H1 (cell line): Measurements from ENCODE around the gene UBE2E3. TPM values are rescaled to one million over a fixed set of nuclear protein-coding genes. Genes with fewer than 3 reads are reported as not detected.

Experiments used
- CTCF ChIA-PET: fragments of 300-600 bp; sonication (Branson Sonifier 250); formaldehyde crosslinking; loops from one replicate; lab custom pipeline; 2021; ENCODE audit not compliant: partially characterized antibody; lab: Charles Lee
- POLR2A ChIA-PET: fragments of 300-600 bp; sonication (Branson Sonifier 250); formaldehyde crosslinking; loops from one replicate; lab custom pipeline; 2021; ENCODE audit warnings: inconsistent platforms; ENCODE audit not compliant: partially characterized antibody; lab: Charles Lee
- DNase-seq, 2 experiments: peaks; one replicate each; pipeline versions ENCODE4 v3.0.0 to v3.0.0-alpha.2; 2010 to 2022; ENCODE audit warnings: low spot score in 2 of 2, low read depth in 1 of 2, mixed read lengths in 1 of 2
- FAIRE-seq: peaks from 2 replicates; lab custom pipeline; 2011; peaks lifted over from hg19 to GRCh38; lab: Jason Lieb, UNC
- H2AFZ ChIP-seq: 2 replicates; pipeline ENCODE4 v1.8.1; 2012; ENCODE audit warnings: low read length, inconsistent platforms
- H2AK5ac ChIP-seq: 2 replicates; pipeline ENCODE4 v1.6.1; 2013; ENCODE audit warnings: low read depth, low read length
- H2BK120ac ChIP-seq: replicated peaks from 2 replicates; pipeline ENCODE3; 2013; ENCODE audit warnings: low read depth, low read length, inconsistent platforms
- H2BK12ac ChIP-seq: 2 replicates; pipeline ENCODE4 v1.6.1; 2013; ENCODE audit warnings: low read depth, low read length
- H2BK15ac ChIP-seq: 2 replicates; pipeline ENCODE4 v1.6.1; 2013; ENCODE audit warnings: low read length
- H2BK20ac ChIP-seq: 2 replicates; pipeline ENCODE4 v1.6.1; 2013; ENCODE audit warnings: low read length
- H2BK5ac ChIP-seq: 2 replicates; pipeline ENCODE4 v1.6.1; 2013; ENCODE audit warnings: low read depth, low read length
- H3K14ac ChIP-seq: 2 replicates; pipeline ENCODE4 v1.6.1; 2013; ENCODE audit warnings: inconsistent platforms; ENCODE audit not compliant: insufficient read length
- H3K18ac ChIP-seq: 2 replicates; pipeline ENCODE4 v1.6.1; 2013; ENCODE audit warnings: low read length; ENCODE audit errors: extremely low read depth
- H3K23ac ChIP-seq: 2 replicates; pipeline ENCODE4 v1.6.1; 2013; ENCODE audit warnings: inconsistent platforms; ENCODE audit not compliant: insufficient read length
- H3K23me2 ChIP-seq: 2 replicates; pipeline ENCODE4 v1.6.1; 2013; ENCODE audit warnings: low read depth, low read length
- H3K27ac ChIP-seq: 2 replicates; pipeline ENCODE4 v1.6.1; 2011; ENCODE audit warnings: low read depth, low read length, inconsistent platforms
- H3K27me3 ChIP-seq, 4 experiments: replicated peaks in 1 of 4; 1 replicate in 1 of 4; 2 replicates in 3 of 4; pipeline versions ENCODE4 v1.6.1 to v1.8.1; 2011 to 2013; ENCODE audit warnings: low read length in 3 of 4, mild to moderate bottlenecking in 3 of 4, inconsistent platforms in 2 of 4, mixed read lengths in 2 of 4, moderate library complexity in 1 of 4; ENCODE audit not compliant: control insufficient read depth in 3 of 4, insufficient read depth in 3 of 4; ENCODE audit errors: extremely low read depth in 1 of 4
- H3K36me3 ChIP-seq, 4 experiments: 2 replicates each; pipeline versions ENCODE4 v1.6.1 to v1.8.1; 2011 to 2013; ENCODE audit warnings: mild to moderate bottlenecking in 4 of 4, low read length in 3 of 4, moderate library complexity in 2 of 4, control low read depth in 1 of 4, inconsistent platforms in 1 of 4; ENCODE audit not compliant: insufficient read depth in 4 of 4, control insufficient read depth in 2 of 4
- H3K4ac ChIP-seq: replicated peaks from 2 replicates; pipeline ENCODE3; 2013; ENCODE audit warnings: low read length, low read depth, mixed read lengths, inconsistent platforms; ENCODE audit not compliant: insufficient read length
- H3K4me1 ChIP-seq, 4 experiments: replicated peaks in 1 of 4; 1 replicate in 1 of 4; 2 replicates in 3 of 4; pipeline versions ENCODE4 v1.6.1 to v1.8.1; 2011 to 2013; ENCODE audit warnings: low read length in 3 of 4, inconsistent platforms in 2 of 4, mixed read lengths in 1 of 4; ENCODE audit not compliant: insufficient read depth in 4 of 4, control insufficient read depth in 3 of 4
- H3K4me2 ChIP-seq, 2 experiments: 2 replicates each; pipeline versions ENCODE4 v1.6.1 to v1.8.1; 2011 to 2013; ENCODE audit warnings: low read depth in 2 of 2, low read length in 2 of 2, control low read depth in 1 of 2, inconsistent platforms in 1 of 2, mild to moderate bottlenecking in 1 of 2; ENCODE audit not compliant: insufficient read depth in 1 of 2
- H3K4me3 ChIP-seq, 4 experiments: fragments of 200-600, 300-600 bp in 1 of 4; sonication (generic), shearing (Covaris generic), sonication (Bioruptor Twin) in 1 of 4; 2 replicates each; pipeline versions ENCODE4 v1.5.1 to v1.8.1; 2011 to 2016; ENCODE audit warnings: low read length in 4 of 4, low read depth in 3 of 4, control low read depth in 2 of 4, inconsistent platforms in 2 of 4, mild to moderate bottlenecking in 2 of 4, mixed read lengths in 1 of 4, moderate library complexity in 1 of 4; ENCODE audit not compliant: insufficient read depth in 2 of 4; ENCODE audit errors: extremely low read depth in 1 of 4
- H3K56ac ChIP-seq: replicated peaks from 2 replicates; pipeline ENCODE3; 2013; ENCODE audit warnings: low read depth, mild to moderate bottlenecking, mixed read lengths, low read length, inconsistent platforms; ENCODE audit not compliant: insufficient read length
- H3K79me1 ChIP-seq: 2 replicates; pipeline ENCODE4 v1.6.1; 2013; ENCODE audit warnings: low read depth, low read length, control low read depth
- H3K79me2 ChIP-seq, 2 experiments: 2 replicates each; pipeline versions ENCODE4 v1.6.1 to v1.8.1; 2012 to 2013; ENCODE audit warnings: low read length in 2 of 2, mild to moderate bottlenecking in 2 of 2, inconsistent platforms in 1 of 2; ENCODE audit not compliant: insufficient read depth in 2 of 2, control insufficient read depth in 1 of 2
- H3K9ac ChIP-seq, 4 experiments: replicated peaks in 1 of 4; 1 replicate in 1 of 4; 2 replicates in 3 of 4; pipeline versions ENCODE4 v1.6.1 to v1.8.1; 2011 to 2013; ENCODE audit warnings: low read depth in 3 of 4, low read length in 3 of 4, control low read depth in 2 of 4, mild to moderate bottlenecking in 2 of 4, moderate library complexity in 2 of 4, inconsistent platforms in 1 of 4; ENCODE audit errors: extremely low read depth in 1 of 4
- H3K9me3 ChIP-seq, 2 experiments: 2 replicates each; pipeline versions ENCODE4 v1.6.1 to v1.8.1; 2012 to 2013; ENCODE audit warnings: mild to moderate bottlenecking in 2 of 2, moderate library complexity in 2 of 2, control low read depth in 1 of 2, inconsistent platforms in 1 of 2, low read depth in 1 of 2, low read length in 1 of 2, mixed read lengths in 1 of 2; ENCODE audit not compliant: insufficient read depth in 2 of 2
- H4K20me1 ChIP-seq, 2 experiments: replicated peaks in 1 of 2; 2 replicates each; pipeline versions ENCODE3 to v1.8.1; 2011 to 2013; ENCODE audit warnings: inconsistent platforms in 2 of 2, low read length in 2 of 2, mild to moderate bottlenecking in 1 of 2; ENCODE audit not compliant: insufficient read depth in 2 of 2, control insufficient read depth in 1 of 2
- H4K5ac ChIP-seq: 2 replicates; pipeline ENCODE4 v1.6.1; 2013; ENCODE audit warnings: low read length, low read depth, mixed read lengths, inconsistent platforms; ENCODE audit not compliant: insufficient read length
- H4K8ac ChIP-seq: 2 replicates; pipeline ENCODE4 v1.8.0; 2013; ENCODE audit warnings: mild to moderate bottlenecking, moderate library complexity, low read length, inconsistent platforms; ENCODE audit not compliant: insufficient read depth; ENCODE audit errors: extremely low read depth
- H4K91ac ChIP-seq: replicated peaks from 2 replicates; pipeline ENCODE3; 2013; ENCODE audit warnings: low read length, mixed read lengths, inconsistent platforms; ENCODE audit not compliant: insufficient read length
- ASH2L ChIP-seq: fragments of 200-600, 300-600 bp; sonication (generic); IDR thresholded peaks from one replicate; pipeline ENCODE4 v1.7.1; 2017; ENCODE audit warnings: low read length
- CBX8 ChIP-seq: fragments of 300-800, 300-1000 bp; sonication (generic); IDR thresholded peaks from 2 replicates; pipeline ENCODE4 v1.7.1; 2016; ENCODE audit warnings: low read depth, low read length, borderline replicate concordance
- CREB1 ChIP-seq: IDR thresholded peaks from 2 replicates; pipeline ENCODE4 v1.6.1; 2012; ENCODE audit warnings: inconsistent platforms
- EGR1 ChIP-seq: IDR thresholded peaks from 2 replicates; pipeline ENCODE4 v1.6.1; 2011; ENCODE audit warnings: low read depth, low read length, borderline replicate concordance
- EP300 ChIP-seq, 2 experiments: IDR thresholded peaks; 1 replicate in 1 of 2; 2 replicates in 1 of 2; pipeline ENCODE4 v1.6.1; 2011 to 2012; ENCODE audit warnings: low read depth in 2 of 2, low read length in 2 of 2, mild to moderate bottlenecking in 2 of 2, borderline replicate concordance in 1 of 2, inconsistent platforms in 1 of 2, moderate library complexity in 1 of 2
- GABPA ChIP-seq: IDR thresholded peaks from 2 replicates; pipeline ENCODE4 v1.6.1; 2011; ENCODE audit warnings: mild to moderate bottlenecking, low read length, moderate library complexity, borderline replicate concordance; ENCODE audit not compliant: insufficient read depth
- JUND ChIP-seq: IDR thresholded peaks from 2 replicates; pipeline ENCODE4 v1.6.1; 2011; ENCODE audit warnings: mild to moderate bottlenecking, improper control_type of control experiment, low read length
- KDM4A ChIP-seq: IDR thresholded peaks from one replicate; pipeline ENCODE4 v1.7.1; 2012; ENCODE audit warnings: low read depth, mild to moderate bottlenecking, moderate library complexity, low read length, inconsistent platforms; ENCODE audit not compliant: severe bottlenecking
- KDM5A ChIP-seq: fragments of 200-600 bp; IDR thresholded peaks from 2 replicates; pipeline ENCODE4 v1.7.1; 2012; ENCODE audit warnings: mild to moderate bottlenecking, low read length, inconsistent platforms, mixed read lengths
- MAX ChIP-seq: IDR thresholded peaks from 2 replicates; pipeline ENCODE4 v1.6.1; 2012; ENCODE audit warnings: inconsistent platforms
- RXRA ChIP-seq: IDR thresholded peaks from 2 replicates; pipeline ENCODE4 v1.6.1; 2011; ENCODE audit warnings: low read depth, mild to moderate bottlenecking, low read length, moderate library complexity; ENCODE audit not compliant: insufficient read depth
- SIN3A ChIP-seq, 2 experiments: IDR thresholded peaks in 1 of 2; conservative IDR thresholded peaks in 1 of 2; 2 replicates each; pipeline ENCODE4 v1.6.1; 2011 to 2012; ENCODE audit warnings: low read length in 2 of 2, improper control_type of control experiment in 1 of 2, low read depth in 1 of 2, mild to moderate bottlenecking in 1 of 2
- SIRT6 ChIP-seq: IDR thresholded peaks from one replicate; pipeline ENCODE4 v1.7.1; 2012; ENCODE audit warnings: low read length, inconsistent platforms
- SRF ChIP-seq: IDR thresholded peaks from 2 replicates; pipeline ENCODE4 v1.6.1; 2011; ENCODE audit warnings: mild to moderate bottlenecking, low read depth, low read length, moderate library complexity
- SUZ12 ChIP-seq: fragments of 200-600 bp; sonication (generic); IDR thresholded peaks from 2 replicates; pipeline ENCODE4 v1.6.1; 2012; ENCODE audit warnings: mild to moderate bottlenecking, inconsistent platforms, low read length, moderate library complexity, mixed read lengths
- polyA plus RNA-seq, 7 experiments: library from polyadenylated mRNA; depleted of rRNA in 3 of 7; stranded (reverse) in 5 of 7; unstranded in 2 of 7; fragments of >200 nt in 5 of 7; fragments of 200-250 nt in 2 of 7; gene quantifications; 1 replicate in 5 of 7; 2 replicates in 1 of 7; 4 replicates in 1 of 7; pipeline versions ENCODE4 v1.2.1 to v1.2.3, GENCODE V29; 2011 to 2013; ENCODE audit warnings: missing spikeins in 2 of 7, mixed read lengths in 2 of 7
- total RNA-seq: library from RNA; stranded (reverse); fragmentation: NEBNext Ultra II Directional; extraction: Animal tissue kit (Norgen Biotek cat#: 25700); gene quantifications from 2 replicates; pipeline ENCODE4 v1.2.1, GENCODE V29; 2021

UBE2E3 gene
- total and polyA plus RNA-seq, 2 of the 8 experiments (the other 6 are each of a cell fraction or from before 2014, with no cell fraction given): 106 to 132 TPM

DNA sequence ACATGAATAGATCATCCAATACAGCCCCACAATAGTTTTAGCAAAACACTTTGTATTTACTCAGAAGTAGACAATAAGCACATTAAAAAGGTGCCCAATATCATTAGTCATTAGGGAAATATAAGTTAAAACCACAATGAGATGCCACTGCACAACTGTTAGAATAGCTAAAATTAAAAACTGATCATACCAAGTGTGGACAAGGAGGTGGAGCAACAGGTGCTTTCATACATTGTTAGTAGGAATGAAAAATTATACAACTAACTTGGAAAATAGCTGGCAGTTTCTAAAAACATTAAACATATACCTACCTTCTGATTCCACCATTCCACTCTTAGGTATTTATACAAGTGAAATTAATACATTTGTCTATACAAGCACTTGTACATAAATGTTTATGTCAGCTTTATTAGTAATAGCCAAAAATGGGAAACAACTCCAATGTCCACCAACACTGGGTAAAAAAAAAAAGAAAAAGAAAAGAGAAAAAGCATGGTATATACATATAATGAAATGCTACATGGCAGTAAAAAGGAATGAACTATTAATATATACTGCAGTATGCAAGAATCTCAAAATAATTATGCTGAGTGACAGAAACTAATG is 27.6 kb upstream of the UBE2E3 start:
- ChIA-PET POLR2A (interaction anchor here (1.2 kb wide), 1 partner anchor 28 kb away, joined by 3 read pairs; the partner anchor contains the start of gene UBE2E3), CTCF (interaction anchor here (2.7 kb wide), 1 partner anchor 27 kb away, joined by 8 read pairs; the partner anchor contains the start of gene UBE2E3)
- H4K8ac ChIP-seq: no peak overlapping the region
- no peak overlapping the region for H2AK5ac ChIP-seq
- no peak overlapping the region for H3K23ac ChIP-seq
- no peak for DNase-seq
- H2BK15ac ChIP-seq: no peak overlapping the region
- FAIRE-seq: no peak
- H3K79me1 ChIP-seq: no peaks in the 10 kb centered on the region
- no peak overlapping the region for H3K4ac ChIP-seq
- no peak overlapping the region for H3K14ac ChIP-seq
- no peaks in the 10 kb centered on the region for H3K36me3 ChIP-seq
- H3K4me2 ChIP-seq: no peak overlapping the region
- H4K5ac ChIP-seq: no peak overlapping the region
- H4K91ac ChIP-seq: no peak overlapping the region
- no peaks in the 10 kb centered on the region for H3K79me2 ChIP-seq
- no peak overlapping the region for H3K9ac ChIP-seq
- no peaks in the 10 kb centered on the region for H3K4me1 ChIP-seq
- no peak overlapping the region for H2AFZ ChIP-seq
- H2BK12ac ChIP-seq: no peak overlapping the region
- H3K18ac ChIP-seq: no peak overlapping the region
- no peak overlapping the region for H3K56ac ChIP-seq
- H2BK20ac ChIP-seq: no peak overlapping the region
- H2BK5ac ChIP-seq: no peak overlapping the region
- H3K27me3 ChIP-seq: no peaks in the 10 kb centered on the region
- H3K27ac ChIP-seq: no peak overlapping the region
- H3K4me3 ChIP-seq: no peak overlapping the region
- H3K23me2 ChIP-seq: no peaks in the 10 kb centered on the region
- H4K20me1 ChIP-seq: no peaks in the 10 kb centered on the region
- no peaks in the 10 kb centered on the region for H3K9me3 ChIP-seq
- no peak overlapping the region for H2BK120ac ChIP-seq
- TF ChIP-seq SIRT6 (no peak), EP300 (IDR thresholded peaks at IDR 0.05; ENCODE audit: borderline replicate concordance in 1 of 2, low read depth in 2 of 2, low read length in 2 of 2) (no peak), SRF (no peak), CBX8 (no peak), EGR1 (no peak), GABPA (no peak), KDM4A (no peak), SIN3A (conservative IDR thresholded peaks at IDR 0.05 in 1 of 2, IDR thresholded peaks at IDR 0.05 in 1 of 2; ENCODE audit: low read depth in 1 of 2, low read length in 2 of 2) (no peak), ASH2L (no peak), KDM5A (no peak), SUZ12 (no peak), CREB1 (no peak), RXRA (no peak), JUND (no peak), MAX (no peak)
